GM06990 (cell line): ENCODE data around the gene NEDD4.

ENCODE experiments used
- DNase-seq: peaks from one replicate; pipeline ENCODE4 v3.0.0-alpha.2; 2011; ENCODE audit not compliant: insufficient read length; ENCODE audit errors: extremely low read depth
- H3K27me3 ChIP-seq: replicated peaks from 2 replicates; pipeline ENCODE4 v1.6.0; 2011; ENCODE audit warnings: low read length; ENCODE audit not compliant: control insufficient read depth, insufficient read depth
- H3K36me3 ChIP-seq: 2 replicates; pipeline ENCODE4 v1.5.1; 2011; ENCODE audit warnings: low read length; ENCODE audit not compliant: control insufficient read depth, insufficient read depth
- H3K4me3 ChIP-seq: replicated peaks from 2 replicates; pipeline ENCODE4 v1.5.1; 2011; ENCODE audit warnings: low read depth, mild to moderate bottlenecking, control low read depth, low read length
- CTCF ChIP-seq: IDR thresholded peaks from 2 replicates; pipeline ENCODE4 v1.5.1; 2011; ENCODE audit warnings: low read length, control low read depth, mild to moderate bottlenecking, inconsistent platforms; ENCODE audit not compliant: insufficient read depth, poor library complexity, severe bottlenecking

NEDD4 gene

GRCh38 chr15:55980511-55980910 lies 12.9 kb downstream of the NEDD4 start:
- DNase-seq: no peak
- H3K27me3 ChIP-seq: no peaks in the 10 kb centered on the region
- TF ChIP-seq CTCF: no peak

GRCh38 chr15:55977231-55977630 lies 16.2 kb downstream of the NEDD4 start:
- Histone ChIP-seq H3K36me3 (no peaks in the 10 kb centered on the region), H3K4me3 (no peak overlapping the region), H3K27me3 (no peaks in the 10 kb centered on the region)
- DNase-seq: no peak
- no peak for TF ChIP-seq CTCF

More at GRCh38 chr15:55980511-55980910, 12.9 kb downstream of the NEDD4 start:
- Histone ChIP-seq H3K36me3 (no peaks in the 10 kb centered on the region), H3K4me3 (no peak overlapping the region)

GRCh38 chr15:55970286-55970685 lies 23.1 kb downstream of the NEDD4 start:
- no peak for DNase-seq
- Histone ChIP-seq H3K36me3 (no peaks in the 10 kb centered on the region), H3K4me3 (no peak overlapping the region), H3K27me3 (no peaks in the 10 kb centered on the region)
- no peak for TF ChIP-seq CTCF

GRCh38 chr15:55969582-55969981 lies 23.8 kb downstream of the NEDD4 start:
- TF ChIP-seq CTCF: no peak
- no peak for DNase-seq
- Histone ChIP-seq H3K27me3 (no peaks in the 10 kb centered on the region), H3K36me3 (no peaks in the 10 kb centered on the region), H3K4me3 (no peak overlapping the region)

GRCh38 chr15:55968923-55969322 lies 24.5 kb downstream of the NEDD4 start:
- H3K36me3 ChIP-seq: no peaks in the 10 kb centered on the region
- no peak overlapping the region for H3K4me3 ChIP-seq
- DNase-seq: no peak
- no peak for TF ChIP-seq CTCF
- no peaks in the 10 kb centered on the region for H3K27me3 ChIP-seq

GRCh38 chr15:55965091-55965490 lies 28.3 kb downstream of the NEDD4 start:
- Histone ChIP-seq H3K27me3 (no peaks in the 10 kb centered on the region), H3K36me3 (no peaks in the 10 kb centered on the region), H3K4me3 (no peak overlapping the region)
- TF ChIP-seq CTCF: no peak
- no peak for DNase-seq
